SK-N-SH (cell line): ENCODE results near the gene RAB20. TPM values are rescaled to one million over a fixed set of nuclear protein-coding genes. Genes with fewer than 3 reads are reported as not detected.

Source experiments
- CTCF ChIA-PET: fragments of 300-600, 350-600 bp; formaldehyde crosslinking; extraction: SDS; loops from one replicate; lab custom pipeline; 2021; lab: Yijun Ruan, JAX
- POLR2A ChIA-PET: fragments of 350-600 bp; sonication (Branson Sonifier 250); formaldehyde crosslinking; extraction: SDS; loops from one replicate; lab custom pipeline; 2020; ENCODE audit warnings: antibody characterized with exemption, inconsistent platforms; lab: Yijun Ruan, JAX
- DNase-seq: peaks from one replicate; pipeline ENCODE4 v3.0.0; 2012
- H2AFZ ChIP-seq: fragments of 200-600 bp; sonication (generic); 2 replicates; pipeline ENCODE4 v1.8.1; 2016; ENCODE audit warnings: antibody characterized with exemption, mild to moderate bottlenecking, low read depth
- H3F3A ChIP-seq: fragments of 200-600 bp; sonication (generic); replicated peaks from 2 replicates; pipeline ENCODE3; 2016; ENCODE audit warnings: antibody characterized with exemption, mild to moderate bottlenecking; ENCODE audit not compliant: insufficient read depth
- H3K27ac ChIP-seq, 2 experiments: fragments of 200-500 bp in 1 of 2; fragments of 200-600 bp in 1 of 2; sonication (Bioruptor generic) in 1 of 2; sonication (generic), shearing (Covaris generic) in 1 of 2; 2 replicates each; pipeline versions ENCODE4 v1.5.1 to v1.6.1; 2014 to 2016; ENCODE audit warnings: low read depth in 2 of 2, inconsistent platforms in 1 of 2, low read length in 1 of 2, mild to moderate bottlenecking in 1 of 2, mixed read lengths in 1 of 2
- H3K27me3 ChIP-seq: fragments of 200-600 bp; sonication (generic), shearing (Covaris generic); 2 replicates; pipeline ENCODE4 v1.6.1; 2016; ENCODE audit warnings: mixed run types; ENCODE audit not compliant: insufficient read depth
- H3K36me3 ChIP-seq, 2 experiments: fragments of 200-500 bp in 1 of 2; fragments of 200-600 bp in 1 of 2; sonication (Bioruptor generic) in 1 of 2; sonication (generic) in 1 of 2; replicated peaks in 1 of 2; 2 replicates each; pipeline versions ENCODE3 to v1.5.1; 2014 to 2016; ENCODE audit warnings: low read length in 1 of 2, mild to moderate bottlenecking in 1 of 2; ENCODE audit not compliant: insufficient read depth in 2 of 2, control insufficient read depth in 1 of 2
- H3K4me1 ChIP-seq, 2 experiments: fragments of 200-500 bp in 1 of 2; fragments of 200-600 bp in 1 of 2; sonication (Bioruptor generic) in 1 of 2; sonication (generic), shearing (Covaris generic) in 1 of 2; 2 replicates each; pipeline versions ENCODE4 v1.5.1 to v1.6.1; 2014 to 2016; ENCODE audit warnings: low read depth in 1 of 2, low read length in 1 of 2, mixed run types in 1 of 2; ENCODE audit not compliant: insufficient read depth in 2 of 2, control insufficient read depth in 1 of 2
- H3K4me2 ChIP-seq: fragments of 200-600 bp; sonication (generic), shearing (Covaris generic); 2 replicates; pipeline ENCODE4 v1.6.1; 2017; ENCODE audit warnings: mixed run types
- H3K4me3 ChIP-seq, 2 experiments: fragments of 200-500 bp in 1 of 2; fragments of 200-600 bp in 1 of 2; sonication (Bioruptor generic) in 1 of 2; sonication (generic), shearing (Covaris generic) in 1 of 2; 2 replicates each; pipeline versions ENCODE4 v1.5.1 to v1.8.1; 2014 to 2016; ENCODE audit warnings: low read depth in 2 of 2, inconsistent platforms in 1 of 2, low read length in 1 of 2, mild to moderate bottlenecking in 1 of 2, mixed read lengths in 1 of 2, moderate library complexity in 1 of 2
- H3K79me2 ChIP-seq: fragments of 200-600 bp; sonication (generic); 2 replicates; pipeline ENCODE4 v1.8.1; 2017; ENCODE audit warnings: mild to moderate bottlenecking; ENCODE audit not compliant: insufficient read depth
- H3K9ac ChIP-seq: fragments of 200-600 bp; sonication (generic); 2 replicates; pipeline ENCODE4 v1.6.1; 2017; ENCODE audit warnings: mixed run types
- H3K9me2 ChIP-seq: fragments of 200-600 bp; sonication (generic); 2 replicates; pipeline ENCODE4 v1.6.1; 2017; ENCODE audit warnings: mixed run types
- H3K9me3 ChIP-seq: fragments of 200-600 bp; sonication (generic); 2 replicates; pipeline ENCODE4 v1.6.1; 2017; ENCODE audit warnings: mixed run types, mild to moderate bottlenecking, moderate library complexity
- H4K20me1 ChIP-seq: fragments of 200-600 bp; sonication (generic); 2 replicates; pipeline ENCODE4 v1.6.1; 2017; ENCODE audit warnings: mild to moderate bottlenecking, mixed run types; ENCODE audit not compliant: insufficient read depth
- EP300 ChIP-seq, 2 experiments: IDR thresholded peaks; 2 replicates each; pipeline versions ENCODE4 v1.4.0 to v1.6.1; 2012; ENCODE audit warnings: borderline replicate concordance in 1 of 2, low read depth in 1 of 2, low read length in 1 of 2
- FOSL2 ChIP-seq: IDR thresholded peaks from 2 replicates; pipeline ENCODE4 v1.4.0; 2012; ENCODE audit warnings: low read depth, mild to moderate bottlenecking, moderate library complexity, borderline replicate concordance
- IRF3 ChIP-seq: fragments of 150-350 bp; IDR thresholded peaks from 2 replicates; pipeline ENCODE4 v1.6.1; 2016; ENCODE audit warnings: mild to moderate bottlenecking, low read depth, low read length
- MEF2A ChIP-seq: IDR thresholded peaks from 2 replicates; pipeline ENCODE4 v1.4.0; 2012; ENCODE audit warnings: low read depth, borderline replicate concordance
- MXI1 ChIP-seq: IDR thresholded peaks from 2 replicates; pipeline ENCODE4 v1.6.1; 2012; ENCODE audit warnings: mild to moderate bottlenecking, low read depth, low read length, improper control_type of control experiment
- NFIC ChIP-seq: IDR thresholded peaks from 2 replicates; pipeline ENCODE4 v1.4.0; 2012; ENCODE audit warnings: borderline replicate concordance
- POLR2AphosphoS5 ChIP-seq: IDR thresholded peaks from 2 replicates; pipeline ENCODE4 v1.6.1; 2012; ENCODE audit warnings: low read depth, low read length
- REST ChIP-seq: IDR thresholded peaks from 2 replicates; pipeline ENCODE4 v1.6.1; 2012; ENCODE audit warnings: mild to moderate bottlenecking, low read depth, low read length, moderate library complexity
- SIN3A ChIP-seq: IDR thresholded peaks from 2 replicates; pipeline ENCODE4 v1.6.1; 2012; ENCODE audit warnings: low read depth, mild to moderate bottlenecking, low read length, moderate library complexity, borderline replicate concordance
- USF1 ChIP-seq: IDR thresholded peaks from 2 replicates; pipeline ENCODE4 v1.4.0; 2012; ENCODE audit warnings: low read depth, borderline replicate concordance
- ZBTB33 ChIP-seq: IDR thresholded peaks from 2 replicates; pipeline ENCODE4 v1.4.0; 2012; ENCODE audit warnings: low read depth, borderline replicate concordance
- WGBS: methylation state at CpG from one replicate; pipeline ENCODE4 v1.1.6; 2017; ENCODE audit warnings: low lambda C conversion rate; 5-methylcytosine and 5-hydroxymethylcytosine counted together
- polyA plus RNA-seq, 3 experiments: library from polyadenylated mRNA; depleted of rRNA; stranded (reverse); fragments of >200 nt; gene quantifications; 2 replicates each; pipeline ENCODE4 v1.2.3, GENCODE V29; 2012

The RAB20 gene
- polyA plus RNA-seq, 1 of the 3 experiments (the other 2 are of a cell fraction) = 5.2 TPM

- no peak for TF ChIP-seq ZBTB33
- TF ChIP-seq POLR2AphosphoS5 = no peak
- TF ChIP-seq FOSL2 = no peak
Observed at GRCh38 chr13:110501188-110501587, 60.3 kb downstream of the RAB20 start (continued).

- TF ChIP-seq MXI1 (no peak), USF1 (no peak), IRF3 (no peak), MEF2A (no peak), REST (no peak), SIN3A (no peak), NFIC (no peak), EP300 (IDR thresholded peaks at IDR 0.05; ENCODE audit: borderline replicate concordance in 1 of 2, low read depth in 1 of 2, low read length in 1 of 2) (no peak)
- TF ChIP-seq, all 33 proteins: peak for 0
- Histone ChIP-seq H3F3A (peaks cover 4% of the 10 kb centered on the region), H3K4me3 (no peak overlapping the region), H3K79me2 (no peaks in the 10 kb centered on the region), H3K4me1 (no peaks in the 10 kb centered on the region; a peak in 1 of 4 replicates), H3K36me3 (peaks cover 27 to 56% of the 10 kb centered on the region in 2 experiments), H2AFZ (no peak overlapping the region), H3K27me3 (no peaks in the 10 kb centered on the region), H4K20me1 (no peaks in the 10 kb centered on the region), H3K4me2 (no peak overlapping the region), H3K27ac (no peak overlapping the region), H3K9ac (no peak overlapping the region), H3K9me2 (no peaks in the 10 kb centered on the region), H3K9me3 (no peaks in the 10 kb centered on the region)
- WGBS = 93% methylated on average over 3 of the region's 3 CpGs
- POLR2A ChIA-PET = no interaction called here
- CTCF ChIA-PET = interaction anchor here (1.2 kb wide), 1 partner anchor 88 kb away, joined by 3 read pairs; no protein-coding TSS in a partner anchor
- DNase-seq = no peak
Observed at GRCh38 chr13:110500341-110500740, 61.2 kb downstream of the RAB20 start.
